H1 (cell line): ENCODE results near the gene EOGT. TPM values are rescaled to one million over a fixed set of nuclear protein-coding genes. Genes with fewer than 3 reads are reported as not detected.

Experiments used
- CTCF ChIA-PET: fragments of 300-600 bp; sonication (Branson Sonifier 250); formaldehyde crosslinking; loops from one replicate; lab custom pipeline; 2021; ENCODE audit not compliant: partially characterized antibody; lab: Charles Lee
- POLR2A ChIA-PET: fragments of 300-600 bp; sonication (Branson Sonifier 250); formaldehyde crosslinking; loops from one replicate; lab custom pipeline; 2021; ENCODE audit warnings: inconsistent platforms; ENCODE audit not compliant: partially characterized antibody; lab: Charles Lee
- DNase-seq, 2 experiments: peaks; one replicate each; pipeline versions ENCODE4 v3.0.0 to v3.0.0-alpha.2; 2010 to 2022; ENCODE audit warnings: low spot score in 2 of 2, low read depth in 1 of 2, mixed read lengths in 1 of 2
- FAIRE-seq: peaks from 2 replicates; lab custom pipeline; 2011; peaks lifted over from hg19 to GRCh38; lab: Jason Lieb, UNC
- H2AFZ ChIP-seq: 2 replicates; pipeline ENCODE4 v1.8.1; 2012; ENCODE audit warnings: low read length, inconsistent platforms
- H2AK5ac ChIP-seq: 2 replicates; pipeline ENCODE4 v1.6.1; 2013; ENCODE audit warnings: low read depth, low read length
- H2BK120ac ChIP-seq: replicated peaks from 2 replicates; pipeline ENCODE3; 2013; ENCODE audit warnings: low read depth, low read length, inconsistent platforms
- H2BK12ac ChIP-seq: 2 replicates; pipeline ENCODE4 v1.6.1; 2013; ENCODE audit warnings: low read depth, low read length
- H2BK15ac ChIP-seq: 2 replicates; pipeline ENCODE4 v1.6.1; 2013; ENCODE audit warnings: low read length
- H2BK20ac ChIP-seq: 2 replicates; pipeline ENCODE4 v1.6.1; 2013; ENCODE audit warnings: low read length
- H2BK5ac ChIP-seq: 2 replicates; pipeline ENCODE4 v1.6.1; 2013; ENCODE audit warnings: low read depth, low read length
- H3K14ac ChIP-seq: 2 replicates; pipeline ENCODE4 v1.6.1; 2013; ENCODE audit warnings: inconsistent platforms; ENCODE audit not compliant: insufficient read length
- H3K18ac ChIP-seq: 2 replicates; pipeline ENCODE4 v1.6.1; 2013; ENCODE audit warnings: low read length; ENCODE audit errors: extremely low read depth
- H3K23ac ChIP-seq: 2 replicates; pipeline ENCODE4 v1.6.1; 2013; ENCODE audit warnings: inconsistent platforms; ENCODE audit not compliant: insufficient read length
- H3K23me2 ChIP-seq: 2 replicates; pipeline ENCODE4 v1.6.1; 2013; ENCODE audit warnings: low read depth, low read length
- H3K27ac ChIP-seq: 2 replicates; pipeline ENCODE4 v1.6.1; 2011; ENCODE audit warnings: low read depth, low read length, inconsistent platforms
- H3K27me3 ChIP-seq, 4 experiments: replicated peaks in 1 of 4; 1 replicate in 1 of 4; 2 replicates in 3 of 4; pipeline versions ENCODE4 v1.6.1 to v1.8.1; 2011 to 2013; ENCODE audit warnings: low read length in 3 of 4, mild to moderate bottlenecking in 3 of 4, inconsistent platforms in 2 of 4, mixed read lengths in 2 of 4, moderate library complexity in 1 of 4; ENCODE audit not compliant: control insufficient read depth in 3 of 4, insufficient read depth in 3 of 4; ENCODE audit errors: extremely low read depth in 1 of 4
- H3K36me3 ChIP-seq, 4 experiments: 2 replicates each; pipeline versions ENCODE4 v1.6.1 to v1.8.1; 2011 to 2013; ENCODE audit warnings: mild to moderate bottlenecking in 4 of 4, low read length in 3 of 4, moderate library complexity in 2 of 4, control low read depth in 1 of 4, inconsistent platforms in 1 of 4; ENCODE audit not compliant: insufficient read depth in 4 of 4, control insufficient read depth in 2 of 4
- H3K4ac ChIP-seq: replicated peaks from 2 replicates; pipeline ENCODE3; 2013; ENCODE audit warnings: low read length, low read depth, mixed read lengths, inconsistent platforms; ENCODE audit not compliant: insufficient read length
- H3K4me1 ChIP-seq, 4 experiments: replicated peaks in 1 of 4; 1 replicate in 1 of 4; 2 replicates in 3 of 4; pipeline versions ENCODE4 v1.6.1 to v1.8.1; 2011 to 2013; ENCODE audit warnings: low read length in 3 of 4, inconsistent platforms in 2 of 4, mixed read lengths in 1 of 4; ENCODE audit not compliant: insufficient read depth in 4 of 4, control insufficient read depth in 3 of 4
- H3K4me2 ChIP-seq, 2 experiments: 2 replicates each; pipeline versions ENCODE4 v1.6.1 to v1.8.1; 2011 to 2013; ENCODE audit warnings: low read depth in 2 of 2, low read length in 2 of 2, control low read depth in 1 of 2, inconsistent platforms in 1 of 2, mild to moderate bottlenecking in 1 of 2; ENCODE audit not compliant: insufficient read depth in 1 of 2
- H3K4me3 ChIP-seq, 4 experiments: fragments of 200-600, 300-600 bp in 1 of 4; sonication (generic), shearing (Covaris generic), sonication (Bioruptor Twin) in 1 of 4; 2 replicates each; pipeline versions ENCODE4 v1.5.1 to v1.8.1; 2011 to 2016; ENCODE audit warnings: low read length in 4 of 4, low read depth in 3 of 4, control low read depth in 2 of 4, inconsistent platforms in 2 of 4, mild to moderate bottlenecking in 2 of 4, mixed read lengths in 1 of 4, moderate library complexity in 1 of 4; ENCODE audit not compliant: insufficient read depth in 2 of 4; ENCODE audit errors: extremely low read depth in 1 of 4
- H3K56ac ChIP-seq: replicated peaks from 2 replicates; pipeline ENCODE3; 2013; ENCODE audit warnings: low read depth, mild to moderate bottlenecking, mixed read lengths, low read length, inconsistent platforms; ENCODE audit not compliant: insufficient read length
- H3K79me1 ChIP-seq: 2 replicates; pipeline ENCODE4 v1.6.1; 2013; ENCODE audit warnings: low read depth, low read length, control low read depth
- H3K79me2 ChIP-seq, 2 experiments: 2 replicates each; pipeline versions ENCODE4 v1.6.1 to v1.8.1; 2012 to 2013; ENCODE audit warnings: low read length in 2 of 2, mild to moderate bottlenecking in 2 of 2, inconsistent platforms in 1 of 2; ENCODE audit not compliant: insufficient read depth in 2 of 2, control insufficient read depth in 1 of 2
- H3K9ac ChIP-seq, 4 experiments: replicated peaks in 1 of 4; 1 replicate in 1 of 4; 2 replicates in 3 of 4; pipeline versions ENCODE4 v1.6.1 to v1.8.1; 2011 to 2013; ENCODE audit warnings: low read depth in 3 of 4, low read length in 3 of 4, control low read depth in 2 of 4, mild to moderate bottlenecking in 2 of 4, moderate library complexity in 2 of 4, inconsistent platforms in 1 of 4; ENCODE audit errors: extremely low read depth in 1 of 4
- H3K9me3 ChIP-seq, 2 experiments: 2 replicates each; pipeline versions ENCODE4 v1.6.1 to v1.8.1; 2012 to 2013; ENCODE audit warnings: mild to moderate bottlenecking in 2 of 2, moderate library complexity in 2 of 2, control low read depth in 1 of 2, inconsistent platforms in 1 of 2, low read depth in 1 of 2, low read length in 1 of 2, mixed read lengths in 1 of 2; ENCODE audit not compliant: insufficient read depth in 2 of 2
- H4K20me1 ChIP-seq, 2 experiments: replicated peaks in 1 of 2; 2 replicates each; pipeline versions ENCODE3 to v1.8.1; 2011 to 2013; ENCODE audit warnings: inconsistent platforms in 2 of 2, low read length in 2 of 2, mild to moderate bottlenecking in 1 of 2; ENCODE audit not compliant: insufficient read depth in 2 of 2, control insufficient read depth in 1 of 2
- H4K5ac ChIP-seq: 2 replicates; pipeline ENCODE4 v1.6.1; 2013; ENCODE audit warnings: low read length, low read depth, mixed read lengths, inconsistent platforms; ENCODE audit not compliant: insufficient read length
- H4K8ac ChIP-seq: 2 replicates; pipeline ENCODE4 v1.8.0; 2013; ENCODE audit warnings: mild to moderate bottlenecking, moderate library complexity, low read length, inconsistent platforms; ENCODE audit not compliant: insufficient read depth; ENCODE audit errors: extremely low read depth
- H4K91ac ChIP-seq: replicated peaks from 2 replicates; pipeline ENCODE3; 2013; ENCODE audit warnings: low read length, mixed read lengths, inconsistent platforms; ENCODE audit not compliant: insufficient read length
- ATF3 ChIP-seq: IDR thresholded peaks from 2 replicates; pipeline ENCODE4 v1.6.1; 2011; ENCODE audit warnings: low read depth, mild to moderate bottlenecking, low read length; ENCODE audit not compliant: insufficient read depth
- CBX5 ChIP-seq: fragments of 300-800, 300-1000 bp; sonication (generic); IDR thresholded peaks from 2 replicates; pipeline ENCODE4 v1.7.1; 2016; ENCODE audit warnings: antibody characterized with exemption, low read length, low read depth
- MAFK ChIP-seq: IDR thresholded peaks from 2 replicates; pipeline ENCODE4 v1.6.1; 2012; ENCODE audit warnings: low read depth, mild to moderate bottlenecking, improper control_type of control experiment, low read length
- RFX5 ChIP-seq: IDR thresholded peaks from 2 replicates; pipeline ENCODE4 v1.6.1; 2011; ENCODE audit warnings: low read depth, low read length, improper control_type of control experiment, borderline replicate concordance
- RXRA ChIP-seq: IDR thresholded peaks from 2 replicates; pipeline ENCODE4 v1.6.1; 2011; ENCODE audit warnings: low read depth, mild to moderate bottlenecking, low read length, moderate library complexity; ENCODE audit not compliant: insufficient read depth
- SP1 ChIP-seq: IDR thresholded peaks from 2 replicates; pipeline ENCODE4 v1.6.1; 2011; ENCODE audit warnings: low read depth, low read length
- SP2 ChIP-seq: IDR thresholded peaks from 2 replicates; pipeline ENCODE4 v1.6.1; 2012; ENCODE audit warnings: mild to moderate bottlenecking, low read length, inconsistent platforms
- SP4 ChIP-seq: IDR thresholded peaks from 2 replicates; pipeline ENCODE4 v1.6.1; 2012; ENCODE audit warnings: low read length, inconsistent platforms
- WGBS, 2 experiments: shearing (Covaris generic) in 1 of 2; methylation state at CpG; one replicate each; pipeline versions ENCODE4 v1.1.6 to v1.1.7; 2013 to 2015; ENCODE audit warnings: low lambda C conversion rate in 2 of 2, mixed read lengths in 2 of 2, inconsistent platforms in 1 of 2, low coverage in 1 of 2, missing lambda C conversion rate in 1 of 2; ENCODE audit not compliant: insufficient replicate concordance in 2 of 2, insufficient coverage in 1 of 2, insufficient read length in 1 of 2; ENCODE audit errors: extremely low coverage in 1 of 2, missing lambda C conversion rate in 1 of 2; 5-methylcytosine and 5-hydroxymethylcytosine counted together
- polyA plus RNA-seq, 7 experiments: library from polyadenylated mRNA; depleted of rRNA in 3 of 7; stranded (reverse) in 5 of 7; unstranded in 2 of 7; fragments of >200 nt in 5 of 7; fragments of 200-250 nt in 2 of 7; gene quantifications; 1 replicate in 5 of 7; 2 replicates in 1 of 7; 4 replicates in 1 of 7; pipeline versions ENCODE4 v1.2.1 to v1.2.3, GENCODE V29; 2011 to 2013; ENCODE audit warnings: missing spikeins in 2 of 7, mixed read lengths in 2 of 7
- total RNA-seq: library from RNA; stranded (reverse); fragmentation: NEBNext Ultra II Directional; extraction: Animal tissue kit (Norgen Biotek cat#: 25700); gene quantifications from 2 replicates; pipeline ENCODE4 v1.2.1, GENCODE V29; 2021

The EOGT gene
- total and polyA plus RNA-seq, 2 of the 8 experiments (the other 6 are each of a cell fraction or from before 2014, with no cell fraction given) = 6.7 to 20.7 TPM

- Histone ChIP-seq H4K91ac (no peak overlapping the region), H2BK120ac (no peak overlapping the region), H2BK20ac (no peak overlapping the region), H3K23ac (no peak overlapping the region), H3K23me2 (no peaks in the 10 kb centered on the region), H4K8ac (no peak overlapping the region), H2BK12ac (no peak overlapping the region), H2BK5ac (no peak overlapping the region), H3K4me3 (no peak overlapping the region)
- TF ChIP-seq RFX5 = no peak
- TF ChIP-seq CBX5 = no peak
- no peak for TF ChIP-seq SP1
- TF ChIP-seq ATF3 = no peak
- TF ChIP-seq SP2 = no peak
- no peak for TF ChIP-seq SP4
- TF ChIP-seq MAFK = no peak
- no peak for TF ChIP-seq RXRA
- TF ChIP-seq, all 59 proteins: peak for 0
- H3K36me3 ChIP-seq = no peaks in the 10 kb centered on the region
- H4K20me1 ChIP-seq = no peaks in the 10 kb centered on the region
- H3K79me1 ChIP-seq = no peaks in the 10 kb centered on the region
- peak overlapping the region; percentile 20 for H2AFZ ChIP-seq
- POLR2A ChIA-PET = interaction anchor here (1.2 kb wide), 1 partner anchor 12 kb away, joined by 4 read pairs; the partner anchor contains the start of gene TAFA4
- no peaks in the 10 kb centered on the region for H3K9me3 ChIP-seq
- no peak overlapping the region for H3K18ac ChIP-seq
- no peak overlapping the region for H3K9ac ChIP-seq
- FAIRE-seq = no peak
- no peak overlapping the region for H3K4ac ChIP-seq
- H3K27ac ChIP-seq = no peak overlapping the region
- no peaks in the 10 kb centered on the region for H3K27me3 ChIP-seq
- H3K79me2 ChIP-seq = no peaks in the 10 kb centered on the region
- no peak overlapping the region for H2BK15ac ChIP-seq
- H2AK5ac ChIP-seq = no peak overlapping the region
- H3K4me1 ChIP-seq = peaks cover 0 to 5% (median 0%) of the 10 kb centered on the region in 4 experiments; a peak in 2 of 7 replicates
- 57% methylated on average over 1 of the region's 1 CpG; no CpG with 5 or more reads in 1 of the 2 experiments for WGBS, 2 experiments
- DNase-seq = no peak
- H4K5ac ChIP-seq = no peak overlapping the region
- no peak overlapping the region for H3K56ac ChIP-seq
- H3K4me2 ChIP-seq = peak overlapping the region; percentile 2 to 31; a peak in 3 of 4 replicates
- H3K14ac ChIP-seq = no peak overlapping the region
- CTCF ChIA-PET = interaction anchor here (1.3 to 4.6 kb wide), 2 partner anchors 10 to 11 kb away, joined by 6 to 27 read pairs; partner anchors contain the start of gene TAFA4
Measured at GRCh38 chr3:68943753-68944500, 69.6 kb downstream of the EOGT start.
